PFSK-1 (cell line): ENCODE measurements around the gene XCL2. TPM values are rescaled to one million over a fixed set of nuclear protein-coding genes. Genes with fewer than 3 reads are reported as not detected.
"Not testable (repeated sequence)": the region's sequence is repeated elsewhere in the genome, so short reads cannot be mapped to it uniquely, and the experiment has no call there.

ENCODE experiments used
- FOXP2 ChIP-seq: optimal IDR thresholded peaks from 2 replicates; pipeline ENCODE3; 2011; ENCODE audit warnings: borderline replicate concordance, control low read depth, inconsistent platforms; ENCODE audit not compliant: insufficient read depth; ENCODE audit errors: extremely low read length, extremely low read depth
- POLR2AphosphoS5 ChIP-seq: IDR thresholded peaks from 2 replicates; pipeline ENCODE4 v1.6.1; 2012; ENCODE audit warnings: low read depth, mild to moderate bottlenecking, control low read depth, low read length, moderate library complexity
- REST ChIP-seq, 2 experiments: IDR thresholded peaks; 2 replicates each; pipeline versions ENCODE4 v1.6.1 to v1.8.0; 2011 to 2012; ENCODE audit warnings: low read depth in 2 of 2, low read length in 2 of 2, control low read depth in 1 of 2, inconsistent platforms in 1 of 2, mild to moderate bottlenecking in 1 of 2, moderate library complexity in 1 of 2; ENCODE audit not compliant: insufficient read depth in 1 of 2
- SIN3A ChIP-seq: IDR thresholded peaks from 2 replicates; pipeline ENCODE4 v1.6.1; 2012; ENCODE audit warnings: mild to moderate bottlenecking, low read length, moderate library complexity, borderline replicate concordance; ENCODE audit not compliant: insufficient read depth
- TAF1 ChIP-seq: IDR thresholded peaks from 2 replicates; pipeline ENCODE4 v1.6.1; 2012; ENCODE audit warnings: low read length, control low read depth, borderline replicate concordance; ENCODE audit not compliant: insufficient read depth
- polyA plus RNA-seq: library from polyadenylated mRNA; unstranded; fragments of >200 nt; gene quantifications from one replicate; pipeline ENCODE4 v1.2.1, GENCODE V29; 2012; ENCODE audit warnings: low read depth, missing spikeins; ENCODE audit not compliant: insufficient read length

Gene XCL2
- not detected for polyA plus RNA-seq

GRCh38 chr1:168543840-168544498 is at the start of gene XCL2:
Gene XCL2, minus strand, starts transcription at chr1:168543997. Its CDS starts 33 bp downstream, at chr1:168543964.
- not testable (repeated sequence) for TF ChIP-seq TAF1, FOXP2, SIN3A

GRCh38 chr1:168591641-168592250 is 47.9 kb upstream of the XCL2 start:
- TF ChIP-seq SIN3A (no peak), REST (IDR thresholded peaks at IDR 0.05; ENCODE audit: insufficient read depth in 1 of 2, low read depth in 2 of 2, low read length in 2 of 2) (no peak), POLR2AphosphoS5 (no peak), FOXP2 (no peak), TAF1 (no peak)

GRCh38 chr1:168591066-168591465 is 47.3 kb upstream of the XCL2 start:
- TF ChIP-seq FOXP2 = no peak
- TF ChIP-seq TAF1 = no peak
- TF ChIP-seq SIN3A = no peak
- no peak for TF ChIP-seq REST (IDR thresholded peaks at IDR 0.05; ENCODE audit: insufficient read depth in 1 of 2, low read depth in 2 of 2, low read length in 2 of 2)
- TF ChIP-seq POLR2AphosphoS5 = no peak

- TF ChIP-seq POLR2AphosphoS5 (no peak), FOXP2 (no peak), REST (IDR thresholded peaks at IDR 0.05; ENCODE audit: insufficient read depth in 1 of 2, low read depth in 2 of 2, low read length in 2 of 2) (no peak), TAF1 (no peak), SIN3A (no peak)
These were observed 45.4 kb upstream of the XCL2 start for GRCh38 chr1:168589167-168589566.

GRCh38 chr1:168585937-168586336 is 42.1 kb upstream of the XCL2 start:
- TF ChIP-seq FOXP2 (no peak), TAF1 (no peak), SIN3A (no peak), REST (IDR thresholded peaks at IDR 0.05; ENCODE audit: insufficient read depth in 1 of 2, low read depth in 2 of 2, low read length in 2 of 2) (no peak), POLR2AphosphoS5 (no peak)
